GM21737 (cell line): Measurements from ENCODE around the gene PSMA6.
"Not testable (repeated sequence)": the region's sequence is repeated elsewhere in the genome, so short reads cannot be mapped to it uniquely, and the experiment has no call there.

Experiments
- ATAC-seq: cut with Tn5 transposase; IDR thresholded peaks from one replicate; pipeline ENCODE4 v1.9.1; 2021; ENCODE audit warnings: mild to moderate bottlenecking, moderate library complexity; ENCODE audit not compliant: unreplicated experiment

PSMA6 gene

DNA sequence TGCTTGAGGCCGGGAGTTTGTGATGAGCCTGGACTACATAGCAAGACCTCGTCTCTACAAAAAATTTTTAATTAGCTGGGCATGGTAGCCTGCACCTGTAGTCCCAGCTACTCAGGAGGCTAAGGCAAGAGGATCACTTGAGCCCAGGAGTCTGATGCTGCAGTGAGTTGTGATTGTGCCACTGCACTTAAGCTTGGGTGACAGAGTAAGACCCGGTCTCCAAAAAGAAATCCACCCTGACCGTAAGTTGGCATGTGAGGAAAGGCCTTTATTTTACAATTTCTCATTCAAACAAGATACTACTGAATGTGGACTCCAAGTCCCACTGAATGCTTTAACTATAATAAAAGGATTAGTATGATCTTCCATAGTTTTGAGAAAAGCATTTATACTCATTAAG, 27.3 kb downstream of the PSMA6 start:
- ATAC-seq = no peak

DNA sequence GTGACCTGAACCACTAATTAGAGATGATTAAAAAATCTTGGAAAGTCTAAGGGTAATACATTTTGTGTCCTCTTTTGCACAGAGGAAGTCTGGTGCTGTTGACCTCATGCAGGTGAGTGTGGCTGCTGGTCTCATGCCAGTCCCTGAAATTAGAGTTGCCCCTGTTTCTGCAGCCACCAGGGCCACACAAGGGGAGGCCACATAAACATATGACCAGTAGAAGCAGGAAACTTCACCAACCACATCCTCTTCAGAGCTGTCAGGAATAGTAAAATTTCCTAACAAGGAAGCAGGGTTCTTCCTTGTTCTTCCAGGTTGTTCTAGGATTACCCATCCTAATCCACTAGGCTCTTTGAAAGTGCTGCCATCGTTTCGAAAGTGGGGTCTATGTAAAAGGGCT, 28.3 kb downstream of the PSMA6 start:
- ATAC-seq = no peak

DNA sequence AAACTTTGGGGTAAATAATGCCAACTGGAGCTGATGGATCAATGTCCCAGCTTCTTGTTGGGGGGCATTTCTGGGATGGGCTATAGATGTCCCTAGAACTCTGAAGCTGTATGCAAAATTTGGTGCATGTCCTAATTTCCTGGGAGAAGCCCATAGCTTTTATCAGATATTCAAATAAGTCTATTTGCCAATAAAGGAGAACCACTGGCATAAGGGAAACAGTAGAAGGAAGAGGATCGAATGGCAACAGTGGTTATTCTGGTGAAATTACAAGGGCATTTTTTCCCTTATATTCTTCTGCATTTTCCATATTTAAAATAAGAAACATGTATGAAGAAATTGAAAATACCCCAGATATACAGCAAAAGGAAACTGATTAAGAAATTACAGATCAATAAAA, 34.2 kb downstream of the PSMA6 start:
- no peak for ATAC-seq

DNA sequence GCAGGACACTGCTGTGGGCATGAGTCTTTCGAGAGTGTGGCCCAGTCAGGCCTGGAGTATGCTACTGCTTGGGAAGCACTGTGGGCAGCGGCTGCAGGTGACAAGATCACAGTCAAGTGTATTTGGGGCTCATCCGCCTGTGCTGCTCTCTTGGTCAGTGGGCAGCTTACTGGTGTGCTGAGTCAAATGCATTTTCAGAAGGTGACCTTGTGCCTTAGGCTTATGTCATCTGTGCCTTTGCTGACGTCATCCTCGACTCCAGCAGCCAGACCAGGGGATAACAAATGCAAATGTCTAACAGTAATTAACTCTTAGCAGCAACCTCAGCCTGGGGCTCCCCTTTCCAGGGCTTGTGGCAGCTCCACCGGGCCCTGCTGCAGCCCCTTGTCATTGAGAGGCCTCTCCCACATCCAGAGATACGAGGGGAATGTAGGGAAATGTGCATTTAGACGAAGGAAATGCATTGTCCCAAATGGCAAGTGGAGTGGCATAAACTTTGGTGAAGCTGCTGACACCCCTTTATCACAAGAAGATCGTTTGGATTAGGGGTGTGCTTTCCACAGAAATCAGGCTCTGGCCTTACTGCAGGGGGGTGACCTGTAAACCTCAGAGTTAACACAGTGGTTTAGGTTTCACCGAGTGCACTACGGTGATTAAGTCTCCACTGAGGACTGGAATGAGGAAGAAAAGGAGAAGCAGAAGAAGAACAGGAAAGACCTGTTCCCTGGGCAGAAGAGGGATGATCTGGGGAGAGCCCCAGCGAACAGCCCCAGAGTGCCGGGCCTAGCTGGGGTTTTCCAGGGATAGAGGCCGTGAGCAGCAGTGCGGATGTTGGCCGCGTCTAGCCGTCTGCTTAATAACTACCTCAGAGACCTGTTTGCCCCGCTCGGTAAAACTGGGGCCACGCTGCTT, 39.7 kb downstream of the PSMA6 start:
- ATAC-seq = peak; percentile 56

DNA sequence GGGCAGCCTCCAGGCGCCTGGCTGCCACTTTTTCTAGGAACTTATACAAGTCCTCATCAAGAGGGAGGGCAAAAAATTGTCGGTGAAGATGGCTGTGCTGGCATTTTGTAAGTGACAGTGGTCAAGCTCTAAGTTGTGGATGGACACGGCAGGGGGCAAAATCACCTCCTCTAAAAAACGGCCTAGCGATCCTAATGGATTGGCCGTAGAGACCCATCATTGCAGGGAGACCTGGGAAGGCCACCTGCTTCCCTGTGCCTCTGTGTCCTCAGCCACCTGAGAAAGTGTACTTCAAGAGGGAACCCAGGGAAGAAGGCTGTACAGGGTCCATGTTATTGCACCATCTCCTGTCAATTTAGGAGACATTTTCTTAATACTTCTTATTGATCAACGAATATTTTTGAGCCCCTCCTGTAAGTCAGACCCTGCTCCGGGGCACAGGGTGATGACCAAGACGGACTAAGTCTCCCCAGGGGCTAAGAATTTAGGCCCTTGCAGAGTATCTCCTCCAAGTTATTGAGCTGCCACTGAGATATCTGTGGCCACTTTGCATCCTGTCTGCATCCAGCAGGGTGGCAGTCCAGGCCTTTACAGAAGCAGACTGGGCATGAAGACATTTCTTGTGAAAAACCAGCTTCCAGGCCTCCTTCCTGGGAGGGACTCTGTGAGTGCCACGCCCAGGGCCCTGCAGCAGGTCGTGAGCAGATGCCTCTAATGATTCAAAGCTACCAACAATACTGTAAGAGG, 40.5 kb downstream of the PSMA6 start:
- peak; percentile 43 for ATAC-seq

DNA sequence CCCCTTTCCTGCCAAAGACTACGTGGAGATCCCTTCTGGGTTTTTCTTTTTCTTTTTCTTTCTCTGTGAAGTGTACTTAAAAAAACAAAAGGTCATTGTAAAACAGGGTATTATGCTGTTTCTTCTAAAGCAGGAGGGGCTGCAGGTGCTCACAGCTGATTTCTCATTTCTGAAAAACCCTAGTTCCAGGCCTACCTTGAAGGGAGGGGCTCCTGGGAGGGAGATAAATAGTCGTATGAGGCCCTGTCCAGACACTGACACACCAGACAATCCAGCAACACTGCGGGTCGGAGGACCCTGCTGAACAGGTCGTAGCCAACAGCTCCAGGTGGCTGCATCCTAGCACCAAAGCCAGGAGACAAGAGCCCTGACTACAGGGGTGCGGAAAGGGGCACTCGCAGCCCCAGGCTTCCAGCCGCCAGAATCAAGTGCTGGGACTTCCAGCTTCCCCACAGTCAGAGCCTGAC, 41.1 kb downstream of the PSMA6 start:
- ATAC-seq = no peak

DNA sequence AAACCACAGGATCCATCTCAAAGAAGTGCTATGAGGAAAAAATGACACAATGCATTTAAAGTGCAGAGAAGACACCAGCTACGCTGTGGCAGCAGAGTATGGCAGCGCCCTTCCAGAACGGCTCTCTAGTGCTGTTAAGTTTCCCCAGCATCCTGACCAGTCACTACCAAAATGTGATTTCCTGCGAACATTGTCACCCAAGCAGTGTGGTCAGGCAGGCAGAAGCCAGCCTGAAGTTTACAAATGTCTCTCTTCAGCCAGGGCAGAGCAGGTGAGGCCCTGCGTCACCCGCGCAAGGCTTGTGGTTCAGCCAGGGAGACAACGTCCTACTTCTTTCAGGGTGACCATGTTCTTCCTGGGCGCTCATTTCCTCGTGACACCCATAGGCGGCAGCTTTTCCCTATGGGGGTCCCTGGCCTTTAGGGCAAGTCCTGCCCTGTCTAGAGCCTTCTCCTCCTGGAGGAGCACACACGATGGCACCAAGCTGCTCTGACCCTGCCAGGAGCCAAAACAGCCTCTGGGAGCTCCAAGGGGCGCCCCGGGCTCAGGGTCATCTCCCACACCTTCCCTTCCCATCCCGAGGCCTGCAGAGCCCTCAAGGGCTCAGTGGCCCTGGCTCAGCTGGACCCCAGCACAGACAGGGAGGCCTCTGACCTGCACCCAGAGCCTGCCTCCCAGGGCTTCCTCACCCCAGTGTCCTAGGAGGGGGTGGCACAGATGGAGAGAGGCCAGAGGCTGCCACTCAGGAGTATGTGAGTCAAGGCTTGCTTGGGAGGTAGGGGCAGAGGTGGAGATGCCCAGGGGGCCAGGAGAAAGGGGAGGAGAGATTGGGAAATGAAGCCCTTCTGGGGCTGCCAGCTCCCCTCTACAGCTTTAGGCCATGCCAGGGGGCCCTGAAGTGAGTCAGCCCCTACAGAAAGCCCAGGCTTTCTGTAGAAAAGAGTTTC, 41.9 kb downstream of the PSMA6 start:
- ATAC-seq = no peak

DNA sequence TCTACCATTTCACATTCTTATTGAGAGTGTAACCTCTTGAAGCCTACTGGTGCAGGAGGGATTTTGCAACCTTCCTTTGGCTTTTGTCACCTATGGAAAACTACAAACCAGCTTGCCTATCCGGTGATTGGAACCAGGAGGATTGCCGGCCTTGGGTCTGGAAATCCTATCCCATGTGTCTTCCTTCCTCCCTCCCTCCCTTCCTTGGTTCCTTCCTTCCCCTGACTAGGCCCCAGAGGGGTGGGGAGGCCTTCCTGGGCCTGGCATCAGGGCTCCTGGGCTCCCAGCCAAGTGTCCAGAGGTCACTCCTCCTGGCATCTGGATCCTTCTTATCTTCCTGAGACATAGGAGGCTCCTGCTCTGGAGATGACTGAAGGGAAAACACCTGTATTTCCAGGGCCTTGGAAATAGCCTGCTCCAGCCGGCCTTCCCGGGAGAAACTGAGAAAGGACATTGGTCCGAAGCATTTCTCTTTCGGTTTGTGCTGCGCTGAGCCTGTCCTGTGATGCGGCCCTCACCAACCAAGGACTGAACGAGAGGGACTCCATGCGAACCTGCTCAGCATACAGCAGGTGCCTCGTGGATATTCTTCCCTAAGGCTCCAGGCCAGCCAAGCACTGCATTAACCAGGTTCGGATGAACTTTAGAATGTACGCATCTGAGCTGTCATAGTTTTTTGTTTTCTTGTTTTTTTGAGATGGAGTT, 43.4 kb downstream of the PSMA6 start:
- no peak for ATAC-seq

DNA sequence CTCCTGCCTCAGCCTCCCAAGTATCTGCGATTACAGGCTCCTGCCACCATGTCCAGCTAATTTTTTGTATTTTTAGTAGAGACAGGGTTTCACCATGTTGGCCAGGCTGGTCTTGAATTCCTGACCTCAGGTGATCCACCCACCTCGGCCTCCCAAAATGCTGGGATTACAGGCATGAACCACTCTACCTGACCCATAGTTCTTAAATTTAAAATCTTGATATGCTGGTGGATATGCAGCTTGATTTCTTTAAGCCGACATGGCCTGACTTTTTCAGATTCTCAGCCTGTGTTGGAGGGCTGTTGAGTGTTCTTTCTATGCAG, 44.0 kb downstream of the PSMA6 start:
- not testable (repeated sequence) for ATAC-seq

DNA sequence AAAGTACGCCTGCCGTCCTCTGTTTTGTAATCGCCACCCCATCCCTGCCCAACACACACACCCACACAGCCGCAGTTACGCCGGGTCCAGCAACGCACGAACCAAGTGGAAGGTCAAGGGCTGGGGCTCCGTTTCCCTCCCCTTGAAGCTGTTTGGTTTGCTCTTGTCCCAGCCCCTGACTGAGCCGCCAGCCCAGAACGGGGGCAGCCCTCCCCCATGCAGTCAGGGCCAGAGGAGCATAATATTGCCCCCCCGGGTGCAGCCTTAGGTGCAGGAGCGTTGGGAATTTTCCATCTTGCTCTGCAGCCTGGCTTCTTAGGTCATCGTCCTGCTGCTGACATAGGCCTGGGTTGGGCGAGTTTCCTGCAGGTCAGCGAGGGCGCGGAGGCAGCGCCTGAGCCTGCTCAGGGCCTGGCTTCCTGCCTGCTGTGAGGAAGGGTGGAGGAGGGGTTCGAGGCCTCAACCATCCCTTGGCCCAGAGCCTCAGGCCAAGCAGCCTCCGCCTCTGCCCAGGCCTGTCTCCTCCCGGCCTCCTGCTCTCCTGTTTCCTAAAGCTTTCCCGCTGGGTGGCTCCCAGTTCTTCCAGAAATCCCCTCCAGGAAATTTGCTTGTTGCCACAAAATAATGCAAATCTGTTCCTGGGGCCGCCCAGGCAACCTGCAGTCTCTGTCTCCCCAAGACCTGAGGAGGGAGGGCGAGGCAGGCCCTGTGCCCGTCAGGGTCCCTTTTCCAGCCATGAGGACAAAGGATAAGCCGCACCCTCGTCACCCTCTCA, 44.5 kb downstream of the PSMA6 start:
- no peak for ATAC-seq

DNA sequence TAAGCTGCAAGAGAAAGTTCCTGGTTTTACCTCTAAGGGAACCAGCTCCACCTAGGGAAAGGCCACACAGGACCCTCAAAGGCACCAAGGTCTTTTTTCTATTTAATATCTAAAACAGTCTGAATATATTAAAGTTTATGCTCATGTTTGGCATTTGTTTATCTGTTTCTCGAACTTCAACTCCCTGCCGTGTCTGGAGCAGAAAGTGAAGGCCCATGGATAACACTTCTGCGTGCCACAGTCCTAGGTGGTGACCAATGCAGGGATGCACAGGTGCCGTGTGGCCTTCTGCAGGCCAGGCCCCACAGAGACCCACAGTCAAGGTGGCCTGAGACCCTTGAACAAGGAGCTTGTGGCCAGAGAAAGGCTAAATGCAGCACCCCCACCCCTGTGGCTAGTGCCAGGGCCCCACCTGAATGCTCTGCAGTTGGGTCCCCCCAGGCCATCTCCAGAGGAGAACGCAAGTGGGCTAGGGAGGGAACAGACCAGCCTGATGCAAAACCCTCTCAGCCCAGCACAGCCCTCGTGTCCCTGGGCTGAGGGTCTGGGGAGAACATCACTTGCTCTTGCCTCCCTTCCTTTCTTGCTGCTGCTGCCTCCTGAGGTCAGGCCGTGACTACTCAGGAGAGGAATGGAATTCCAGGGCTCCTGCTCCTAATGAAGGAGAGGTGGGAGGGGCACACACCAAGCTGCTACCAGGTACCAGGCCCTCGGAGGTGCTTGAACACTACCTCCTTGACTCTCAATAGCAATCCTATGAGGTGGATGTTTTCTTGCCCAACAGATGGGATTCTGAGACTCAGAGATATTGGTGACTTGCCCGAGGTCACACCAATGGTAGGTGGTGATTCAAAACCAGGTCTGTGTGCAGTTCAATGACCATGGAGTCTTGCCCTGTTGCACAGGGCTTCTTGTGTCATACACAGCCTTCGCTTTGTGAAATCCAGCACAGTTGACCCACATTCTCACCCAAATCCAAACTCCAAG, 45.4 kb downstream of the PSMA6 start:
- ATAC-seq = no peak

DNA sequence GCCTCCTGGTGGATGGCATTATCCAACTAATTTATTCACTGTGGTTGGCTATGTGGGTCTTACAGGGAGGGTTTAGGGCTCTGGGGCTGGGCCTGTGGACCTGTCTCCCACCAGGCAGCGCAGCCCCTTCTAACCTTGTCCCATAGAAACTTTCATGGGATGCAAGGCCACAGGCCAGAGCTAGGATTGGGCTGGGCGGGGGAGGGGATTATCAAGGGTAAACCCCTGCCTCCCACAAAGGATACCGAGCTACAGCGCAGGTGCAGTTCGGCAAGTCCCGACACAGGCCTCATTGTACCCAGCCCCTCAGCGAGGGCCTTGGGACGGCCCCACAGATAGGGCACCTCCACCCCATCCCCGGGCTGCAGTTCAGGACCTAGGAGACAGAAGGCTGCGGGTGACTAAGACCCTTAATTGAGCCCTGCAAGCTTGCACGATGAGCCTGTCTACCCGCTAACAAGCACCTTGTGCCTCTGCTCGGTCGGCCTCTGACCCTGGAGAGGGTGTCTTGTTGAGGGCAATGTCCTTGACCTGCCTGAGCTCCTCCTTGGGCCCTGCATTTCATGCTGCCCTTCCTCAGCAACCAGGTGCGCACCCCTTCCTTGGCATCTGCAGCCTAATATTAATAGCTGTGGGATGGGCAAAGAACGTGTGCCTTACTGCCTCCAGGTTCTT, 46.7 kb downstream of the PSMA6 start:
- no peak for ATAC-seq

DNA sequence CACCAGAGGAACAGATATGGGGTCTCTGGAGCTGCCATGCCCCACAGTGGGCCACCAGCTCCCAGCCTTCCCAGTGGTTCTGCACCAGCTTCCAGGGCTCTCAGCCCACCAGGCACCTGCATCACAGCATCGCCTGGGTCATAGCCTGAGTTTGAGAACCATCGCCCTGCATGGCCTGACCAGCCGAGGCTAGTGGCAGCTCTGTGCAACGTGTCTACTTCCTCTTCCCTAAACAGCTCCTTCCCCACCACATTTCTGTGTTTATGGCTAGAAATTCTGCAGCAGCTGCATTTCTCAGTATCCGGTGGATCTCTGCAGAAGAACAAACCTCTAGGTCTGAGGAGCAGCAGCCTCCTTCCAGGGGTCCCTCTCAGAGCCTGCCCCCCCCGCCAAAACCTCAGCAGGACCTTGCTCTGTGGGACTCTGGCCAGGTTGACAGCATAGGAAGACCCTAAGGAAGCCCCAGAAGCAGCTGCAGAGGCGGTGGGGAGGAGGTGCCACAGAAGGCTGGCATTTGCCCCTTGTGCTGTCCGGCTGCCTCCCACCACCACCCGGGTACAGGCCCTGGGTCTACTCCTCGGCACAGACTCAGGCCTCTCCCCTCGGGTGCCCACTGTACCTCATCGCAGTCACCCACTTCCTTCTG, 47.7 kb downstream of the PSMA6 start:
- no peak for ATAC-seq

DNA sequence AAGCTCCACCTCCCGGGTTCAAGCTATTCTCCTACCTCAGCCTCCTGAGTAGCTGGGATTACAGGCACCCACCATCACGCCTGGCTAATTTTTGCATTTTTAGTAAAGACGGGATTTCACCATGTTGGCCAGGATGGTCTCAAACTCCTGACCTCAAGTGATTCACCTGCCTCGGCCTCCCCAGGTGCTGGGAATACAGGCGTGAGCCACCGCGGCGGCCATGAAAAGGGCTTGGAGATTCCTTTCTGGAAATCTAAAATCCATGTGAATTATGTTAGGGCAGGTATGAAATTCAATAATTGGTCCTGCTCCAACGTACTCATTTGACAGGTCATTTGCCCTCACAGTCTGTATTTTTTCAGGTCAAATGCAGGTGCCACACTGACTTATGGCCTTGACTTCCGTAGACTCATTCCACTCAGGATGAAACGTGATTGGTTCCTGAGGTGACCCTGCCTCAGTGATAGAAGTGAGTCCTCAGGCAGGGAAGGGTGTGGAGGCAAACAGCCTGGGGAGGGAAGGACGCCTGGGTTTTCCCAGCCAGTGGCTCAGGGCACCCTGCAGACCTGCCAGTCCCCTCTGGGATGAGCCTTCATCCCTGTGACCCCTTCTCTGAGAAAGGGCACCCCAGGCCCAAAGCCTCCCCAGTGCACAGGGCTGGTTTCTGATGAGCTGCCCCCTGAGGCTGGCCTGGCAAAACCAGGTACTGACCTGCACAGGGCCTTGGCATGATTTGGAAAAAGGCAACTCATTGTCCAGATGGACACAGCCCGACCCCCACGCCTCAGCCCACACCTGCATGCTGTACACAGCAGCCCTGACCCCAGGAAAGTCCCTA, 48.7 kb downstream of the PSMA6 start:
- no peak for ATAC-seq

DNA sequence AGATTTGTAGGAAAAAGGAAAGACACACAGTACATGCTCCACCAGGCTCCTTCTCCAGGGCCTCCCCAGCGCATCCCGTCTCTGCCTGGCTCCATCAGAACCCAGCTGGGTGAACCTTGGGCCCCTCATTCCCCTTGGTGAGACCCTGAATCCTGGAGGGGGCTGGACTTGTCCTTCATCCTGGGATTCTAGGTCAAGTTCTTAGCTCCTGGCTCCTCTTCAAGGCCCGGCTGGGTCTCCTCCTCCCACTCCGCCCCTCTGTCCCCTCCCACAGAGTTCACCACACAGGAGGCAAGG, 49.2 kb downstream of the PSMA6 start:
- ATAC-seq = no peak

DNA sequence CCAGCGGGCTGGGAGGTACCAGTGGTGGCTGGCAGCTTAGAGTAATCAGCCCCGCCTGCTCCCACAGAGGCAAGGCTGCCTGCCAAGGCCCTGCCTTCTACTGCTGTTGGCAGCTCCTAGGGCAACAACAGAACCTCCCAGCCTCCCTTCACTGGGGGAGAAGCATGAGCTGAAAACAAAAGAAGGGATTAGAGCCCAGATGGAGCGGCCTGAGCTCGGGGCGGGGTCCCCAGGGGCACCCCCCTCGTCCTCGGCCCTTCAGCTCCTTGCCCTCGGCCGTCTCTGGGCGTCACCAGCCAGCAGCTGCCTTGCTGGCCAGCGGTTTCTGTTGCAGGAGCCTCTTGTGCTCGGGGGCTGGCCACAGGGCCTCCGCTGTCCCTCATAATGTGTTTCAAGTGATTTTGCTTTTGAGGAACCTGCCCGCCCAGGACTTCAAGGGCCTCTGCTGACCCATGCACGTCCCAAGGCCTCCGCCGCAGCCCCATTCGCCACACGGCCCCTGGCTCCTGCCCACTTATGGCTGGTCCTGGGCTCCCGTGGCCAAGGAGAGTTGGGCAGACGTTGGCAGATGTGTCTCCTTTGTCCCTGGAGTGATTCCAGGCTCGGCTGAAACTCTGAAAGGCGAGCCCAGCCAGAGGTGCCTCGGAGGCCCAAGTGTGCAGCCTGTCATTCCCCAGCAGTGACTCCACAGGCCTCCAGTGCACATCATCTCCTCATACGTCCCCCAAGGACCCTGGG, 49.7 kb downstream of the PSMA6 start:
- no peak for ATAC-seq
